Activated CD4-positive, alpha-beta T cell treated with anti-CD3 and anti-CD28 coated beads for 48 hours (primary cell): ENCODE data around the gene TTC28.

Experiments
- DNase-seq: peaks from one replicate; pipeline ENCODE4 v3.0.0-alpha.2; 2020

TTC28 gene

DNA sequence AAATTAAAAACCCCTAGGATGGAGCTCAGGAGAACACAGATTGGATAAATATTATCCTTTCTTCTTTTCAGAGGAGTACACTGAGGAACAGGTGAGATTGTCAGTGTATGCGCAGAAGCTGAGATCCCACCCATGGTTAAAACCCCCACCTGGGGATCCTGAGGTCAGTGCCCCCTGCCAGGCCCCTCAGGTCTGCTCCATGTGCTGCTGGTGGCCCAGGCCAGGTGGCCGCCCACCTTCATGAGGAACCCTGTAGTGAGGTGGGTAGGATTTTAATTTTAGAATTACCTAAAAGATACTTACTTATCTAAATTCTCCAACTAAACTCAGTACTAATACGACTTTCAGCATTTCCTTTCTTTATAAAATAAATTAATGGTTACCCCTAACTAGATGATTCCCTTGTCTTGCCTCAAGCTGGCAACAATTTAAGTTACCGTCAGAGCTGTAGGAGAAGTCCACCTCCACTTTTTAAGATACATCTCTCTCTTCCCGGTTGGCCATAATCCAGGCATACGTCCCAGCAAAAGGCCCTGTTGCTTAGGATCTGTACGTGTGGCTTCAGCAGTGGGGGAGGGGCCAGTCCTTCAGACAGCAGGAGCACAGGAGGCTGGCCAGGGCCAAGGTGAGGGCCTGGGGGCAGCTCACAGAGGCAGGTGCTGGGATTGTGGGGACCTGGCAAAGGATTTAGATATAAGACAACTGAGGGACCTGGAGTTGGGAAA lies 699.1 kb downstream of the TTC28 start:
- DNase-seq: no peak

DNA sequence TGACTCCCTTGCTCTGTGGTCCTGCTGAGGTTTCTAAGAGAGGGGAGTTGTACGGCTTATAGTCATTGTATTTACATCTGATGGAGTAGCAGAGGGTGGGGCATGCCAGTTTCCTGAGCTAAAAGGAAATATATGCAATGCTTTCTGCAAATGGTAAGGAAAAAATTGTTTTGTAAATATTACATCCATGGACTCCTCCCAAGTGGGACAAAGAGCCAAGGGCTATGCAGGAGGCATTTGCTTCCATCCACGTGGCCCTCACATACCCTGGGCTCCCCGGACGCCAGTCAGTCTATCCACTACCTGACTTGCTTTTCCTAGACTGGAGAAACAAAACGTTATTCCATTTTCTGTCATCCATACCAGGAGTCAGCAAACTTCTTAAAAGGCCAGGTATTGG lies 700.8 kb downstream of the TTC28 start:
- DNase-seq: no peak

DNA sequence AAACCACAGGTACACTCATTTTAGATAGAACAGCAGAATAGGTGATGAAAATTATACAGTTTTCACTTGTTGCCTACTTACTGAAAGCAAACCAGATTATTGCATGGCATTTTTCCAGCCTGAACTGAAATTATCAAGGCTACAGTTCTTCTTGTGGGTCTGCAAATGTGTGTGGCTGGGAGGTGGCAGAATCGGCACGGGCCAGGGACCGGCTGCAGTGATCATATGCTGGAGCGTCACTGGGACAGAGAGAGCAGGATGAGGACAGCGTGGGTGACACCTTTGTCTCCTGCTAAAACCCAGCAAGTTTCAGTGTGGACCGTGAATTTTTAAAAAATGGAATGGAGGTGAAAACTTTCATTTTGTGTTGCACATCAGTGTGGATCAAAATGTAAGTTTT lies 701.3 kb downstream of the TTC28 start:
- no peak for DNase-seq

DNA sequence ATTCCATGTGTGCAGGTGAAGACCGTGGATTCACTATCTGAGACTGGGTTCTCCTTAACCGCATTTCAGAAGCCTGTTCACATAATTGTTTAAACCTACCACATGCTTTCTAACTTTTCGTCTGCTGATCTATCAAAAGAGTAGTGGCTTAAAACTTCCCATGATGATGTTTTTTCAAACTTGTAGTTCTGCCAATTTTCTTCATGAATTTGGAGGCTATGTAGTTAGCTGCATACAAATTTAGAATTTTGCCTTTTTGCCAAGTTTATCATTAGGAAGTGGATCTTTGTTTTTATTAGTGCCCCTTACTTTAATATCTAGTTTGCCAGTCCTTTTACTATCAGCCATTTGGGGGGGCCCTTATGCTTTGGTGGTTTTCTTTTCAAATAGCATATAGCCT lies 703.1 kb downstream of the TTC28 start:
- no peak for DNase-seq

DNA sequence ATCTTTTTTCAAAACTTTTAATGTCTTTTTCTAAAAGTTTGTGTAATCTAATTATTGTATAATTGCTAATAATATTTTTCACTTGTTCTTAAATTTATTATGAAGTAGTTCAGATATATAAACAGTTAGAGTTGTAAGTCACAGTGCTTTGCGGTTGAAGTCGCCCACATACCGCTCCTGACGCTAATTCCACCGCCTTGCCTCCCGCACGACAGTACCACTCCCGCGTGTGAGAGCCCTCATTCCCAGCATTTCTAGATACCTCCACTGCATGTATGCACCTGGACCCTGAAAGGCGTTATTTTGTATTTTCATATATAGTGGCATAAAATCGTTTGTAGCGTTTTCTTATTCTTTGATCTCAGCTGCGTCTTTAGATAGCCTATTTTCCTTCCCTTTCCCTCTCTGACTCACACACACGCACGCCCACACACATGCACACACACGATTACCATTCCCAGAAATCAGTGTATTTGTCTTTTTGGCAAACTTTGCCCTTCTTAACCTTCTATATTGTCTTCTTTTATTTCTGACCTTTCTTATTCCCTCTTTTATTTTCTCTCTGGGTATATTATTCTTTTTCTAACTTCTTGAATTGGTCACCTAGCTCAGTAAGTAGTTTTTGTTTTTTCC lies 704.1 kb downstream of the TTC28 start:
- DNase-seq: no peak

DNA sequence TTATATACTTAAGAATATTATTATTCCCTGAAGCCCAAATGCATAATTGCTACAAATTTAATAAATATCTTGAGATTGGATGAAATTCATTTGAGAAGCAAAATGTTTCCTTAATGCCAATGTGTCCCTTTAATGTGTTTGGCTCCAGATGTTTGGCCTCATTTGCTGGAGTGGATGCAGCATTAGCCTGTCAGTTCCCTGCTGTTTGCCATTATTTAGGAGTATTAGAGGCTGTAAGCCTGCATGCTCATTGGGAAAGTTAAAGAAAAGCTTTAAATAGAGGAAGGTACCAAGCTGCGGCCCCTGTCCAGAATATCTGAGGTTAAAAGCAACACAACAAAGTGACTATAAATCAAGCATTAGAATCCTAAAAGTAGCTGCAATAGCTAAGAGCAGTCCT lies 705.8 kb downstream of the TTC28 start:
- no peak for DNase-seq

DNA sequence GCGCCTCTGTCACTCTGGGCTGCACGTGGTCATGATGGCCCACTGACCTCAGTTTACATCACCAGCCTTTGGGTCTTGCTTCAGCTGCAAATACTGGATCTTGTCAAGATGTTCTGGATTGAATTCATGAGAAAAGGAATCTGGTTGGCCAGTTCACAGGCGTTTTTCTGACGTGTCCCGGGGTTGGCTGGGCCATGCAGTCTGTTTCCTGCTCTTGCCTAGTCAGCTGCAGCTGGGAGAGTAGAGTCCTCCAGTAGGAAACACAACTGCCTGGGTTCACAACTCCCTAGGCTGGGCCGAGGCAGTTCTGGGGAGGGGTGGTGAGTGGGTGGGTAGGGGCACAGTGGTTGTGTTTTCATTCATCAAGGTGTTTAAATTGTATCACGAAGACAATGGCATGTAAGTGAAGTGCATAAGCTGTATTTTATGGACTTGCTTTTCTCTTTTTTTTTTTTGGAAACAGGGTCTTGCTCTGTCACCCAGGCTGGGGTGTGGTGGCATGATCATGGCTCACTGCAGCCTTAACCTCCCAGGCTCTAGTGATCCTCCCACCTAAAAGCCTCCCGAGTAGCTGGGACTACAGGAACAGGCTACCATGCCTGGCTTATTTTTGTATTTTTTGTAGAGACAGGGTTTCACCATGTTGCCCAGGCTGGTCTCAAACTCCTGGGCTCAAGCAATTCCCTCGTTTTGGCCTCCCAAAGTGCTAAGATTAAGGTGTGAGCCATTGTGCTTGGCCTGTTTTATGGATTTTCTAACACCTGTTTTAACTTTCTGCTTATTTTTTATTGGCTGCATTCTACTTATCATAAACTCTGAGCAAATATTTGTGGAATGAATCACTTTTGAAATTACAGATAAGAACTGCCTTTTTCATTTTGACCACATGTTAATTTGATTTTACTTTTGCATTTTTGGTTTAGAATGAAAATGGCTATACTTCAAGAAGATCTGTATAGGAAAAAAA lies 706.6 kb downstream of the TTC28 start:
- no peak for DNase-seq

DNA sequence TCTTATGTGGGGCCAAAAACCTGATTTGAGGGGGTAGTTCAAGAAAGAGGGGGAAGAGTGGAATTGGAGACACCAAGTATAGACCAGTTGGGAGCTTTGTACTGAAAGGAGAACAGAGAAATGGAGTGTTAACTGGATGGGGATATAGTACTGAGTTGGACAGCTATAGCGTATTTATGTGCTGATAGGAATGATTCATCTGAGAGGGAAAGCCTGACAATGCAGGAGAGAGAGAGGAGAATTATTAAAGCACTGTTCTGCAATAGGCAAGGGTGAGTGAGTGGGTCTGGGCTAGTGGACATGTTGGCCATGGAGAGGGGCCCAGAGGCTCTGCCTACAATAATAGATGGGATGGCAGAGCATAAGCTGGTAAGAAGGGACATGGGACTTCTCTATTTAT lies 707.7 kb downstream of the TTC28 start:
- no peak for DNase-seq

DNA sequence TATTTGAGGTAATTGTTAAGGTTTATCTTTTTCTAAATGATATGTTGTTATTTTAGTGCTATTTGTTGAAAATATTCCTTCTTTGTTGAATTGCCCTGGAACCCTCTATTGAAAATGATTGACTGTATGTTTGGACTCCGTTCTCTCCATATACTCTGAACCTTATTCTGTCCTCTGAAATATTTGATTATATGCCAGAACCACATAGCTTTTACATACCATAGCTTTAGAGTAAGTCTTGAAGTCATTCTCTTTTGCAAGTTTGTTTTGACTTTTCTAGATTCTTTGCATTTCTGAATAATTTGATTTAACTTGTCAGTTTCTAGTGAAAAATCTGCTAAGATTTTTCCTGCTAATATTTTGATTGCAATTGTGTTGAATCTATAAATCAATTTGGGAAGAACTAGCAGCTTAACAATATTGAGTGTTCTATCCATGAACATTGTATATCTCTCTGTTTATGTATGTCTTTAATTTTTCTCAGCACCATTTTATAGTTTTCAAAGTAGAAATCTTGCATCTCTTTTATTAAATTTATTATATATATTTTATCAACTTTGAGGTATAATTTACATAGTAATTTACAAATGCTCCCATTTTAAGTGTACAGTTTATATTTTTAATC lies 708.9 kb downstream of the TTC28 start:
- no peak for DNase-seq

DNA sequence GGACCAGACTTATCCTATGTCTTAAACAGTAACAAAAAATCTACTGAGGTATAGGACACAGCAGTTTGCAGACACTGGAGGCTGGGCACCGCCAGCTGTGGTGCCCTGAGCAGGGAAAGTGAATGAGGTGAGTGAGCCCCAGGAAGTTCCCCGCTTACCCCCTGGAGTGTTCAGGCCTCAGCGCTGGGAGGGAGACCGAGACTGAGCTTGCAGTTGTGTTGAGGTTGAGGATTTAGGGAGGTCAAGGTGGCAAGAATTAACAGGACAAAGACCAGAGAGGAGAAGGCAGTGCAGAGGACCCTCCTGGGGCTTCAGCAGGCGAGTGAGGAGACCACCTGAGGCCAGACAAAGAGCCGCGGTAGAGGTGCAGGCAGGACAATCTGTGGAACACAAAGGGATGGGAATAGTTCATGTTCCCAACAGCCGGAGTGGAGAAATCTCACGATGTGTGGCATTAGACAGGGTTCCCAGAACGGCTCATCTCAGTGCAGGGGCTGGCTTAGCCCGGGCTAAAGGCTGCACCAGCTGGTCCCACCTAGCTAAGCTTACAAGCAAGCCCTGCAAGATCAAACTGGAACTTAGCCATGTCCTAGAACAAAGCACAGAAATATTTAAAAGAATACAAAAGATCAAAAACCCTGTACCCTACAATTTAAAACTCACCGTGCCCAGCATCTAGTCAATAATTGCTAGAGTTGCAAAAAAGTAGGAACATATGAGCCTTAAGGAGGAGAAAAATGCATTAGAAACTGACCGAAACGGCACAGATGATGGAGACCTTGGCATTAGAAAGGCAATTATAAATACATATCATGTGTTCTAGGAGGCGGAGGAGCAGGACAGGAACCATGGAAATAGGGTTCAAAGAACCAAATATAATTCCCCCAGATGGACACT lies 713.2 kb downstream of the TTC28 start:
- no peak for DNase-seq

DNA sequence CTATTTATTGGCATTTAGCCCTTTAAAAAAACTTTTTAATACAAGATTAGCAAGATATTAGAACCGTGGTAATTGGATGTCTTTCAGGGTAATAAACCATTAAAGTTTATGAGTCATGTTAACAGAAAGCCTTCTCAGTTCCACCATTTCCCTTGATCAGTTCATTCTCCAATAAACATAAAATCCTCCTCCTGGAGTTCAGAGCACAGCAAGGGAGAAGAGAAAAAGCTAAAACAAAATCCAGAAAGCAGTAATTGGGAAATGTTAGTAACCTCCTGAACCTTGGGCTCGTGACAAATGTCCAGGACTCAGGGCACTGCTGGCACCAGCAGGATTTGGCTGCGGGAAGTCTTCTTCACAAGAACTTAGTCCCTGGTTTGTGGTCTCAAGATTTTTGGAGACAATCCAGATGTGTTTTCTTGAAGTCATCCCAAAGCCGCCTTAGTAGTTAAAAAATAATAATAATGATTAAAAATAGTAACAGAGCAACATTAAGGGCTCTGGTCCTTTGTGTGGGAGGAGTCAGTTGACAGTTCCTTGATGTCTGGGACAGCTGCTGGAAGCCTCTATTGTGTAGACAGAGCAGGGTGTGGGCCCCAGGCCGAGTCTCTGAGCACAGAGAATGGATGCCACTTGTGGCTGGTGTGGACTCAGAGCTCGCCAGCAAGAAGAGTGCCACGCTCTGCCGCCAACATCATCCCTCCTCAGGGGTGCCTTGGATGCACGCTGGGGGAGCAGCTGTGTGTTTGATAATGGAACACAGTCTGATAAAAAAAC lies 717.2 kb downstream of the TTC28 start:
- no peak for DNase-seq

DNA sequence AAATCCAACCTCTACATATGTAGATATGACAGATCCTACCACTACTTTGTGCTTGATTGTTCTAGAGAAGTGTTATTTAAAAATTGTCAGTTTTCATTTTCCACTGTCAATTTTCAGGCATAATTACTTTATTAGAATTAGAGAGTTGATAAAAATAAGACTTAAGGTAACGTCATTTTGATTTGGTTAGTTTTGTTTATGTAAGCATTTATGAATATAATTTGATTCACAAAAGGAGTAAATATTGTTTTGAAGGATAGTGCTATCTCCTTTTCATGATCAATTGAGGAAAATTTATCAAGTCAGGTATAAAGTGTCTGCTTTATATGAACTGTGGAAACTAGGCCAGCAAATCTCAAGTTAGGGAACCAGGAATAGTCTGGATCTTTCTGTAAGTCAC lies 718.0 kb downstream of the TTC28 start:
- no peak for DNase-seq

DNA sequence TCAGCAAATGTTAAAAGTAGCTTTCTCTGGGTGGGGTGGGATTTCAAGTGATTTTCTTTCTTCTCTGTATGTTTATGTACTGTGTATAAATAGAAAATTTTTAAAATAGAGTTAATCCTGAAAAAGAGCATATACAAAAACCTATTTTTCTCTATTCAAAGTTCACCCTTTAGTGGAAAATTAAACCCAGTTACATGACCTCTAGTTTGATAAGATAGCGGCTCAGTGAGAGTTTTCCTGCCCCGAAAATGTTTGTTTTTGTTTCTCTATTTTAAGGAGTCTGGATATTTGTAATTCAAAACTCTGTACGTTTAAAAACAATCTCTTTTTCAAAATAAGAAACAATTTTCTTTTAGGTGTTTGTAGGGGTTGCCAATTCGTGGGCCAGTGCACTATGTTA lies 718.5 kb downstream of the TTC28 start:
- DNase-seq: no peak

DNA sequence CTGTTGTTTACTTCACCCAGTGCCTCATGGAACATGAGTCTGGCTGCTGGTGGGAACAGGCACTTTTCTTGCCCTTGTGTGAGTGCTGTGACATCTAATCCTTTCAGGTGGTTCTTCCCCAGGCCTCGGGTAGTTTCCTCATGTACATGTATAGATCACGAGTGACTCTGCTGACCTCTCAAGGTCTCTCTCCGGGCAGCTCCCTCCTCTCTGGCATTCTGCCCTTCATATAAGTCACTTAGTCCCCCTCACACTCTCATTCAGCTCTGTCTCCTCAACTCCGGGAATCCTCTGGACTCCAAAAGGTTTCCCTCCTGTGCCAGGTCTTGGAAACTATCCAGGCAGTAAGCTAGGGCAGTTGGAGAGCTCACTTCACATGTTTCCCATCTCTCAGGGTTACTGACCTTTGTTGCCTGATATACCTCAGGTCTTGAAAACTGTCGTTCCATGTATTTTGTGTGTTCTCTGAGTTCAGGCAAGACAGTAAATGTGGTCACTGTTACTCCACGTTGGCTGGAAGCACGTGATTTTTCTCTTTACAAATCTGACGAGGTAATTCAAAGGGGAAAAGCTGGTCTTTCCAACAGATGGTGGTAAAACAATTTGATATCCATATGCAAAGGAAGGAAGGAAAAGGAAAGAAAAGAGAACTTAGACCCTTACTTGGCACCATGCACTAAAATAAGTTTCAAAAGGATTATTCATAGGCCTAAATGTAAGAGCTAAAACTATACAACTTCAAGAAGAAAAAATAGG lies 720.1 kb downstream of the TTC28 start:
- no peak for DNase-seq

DNA sequence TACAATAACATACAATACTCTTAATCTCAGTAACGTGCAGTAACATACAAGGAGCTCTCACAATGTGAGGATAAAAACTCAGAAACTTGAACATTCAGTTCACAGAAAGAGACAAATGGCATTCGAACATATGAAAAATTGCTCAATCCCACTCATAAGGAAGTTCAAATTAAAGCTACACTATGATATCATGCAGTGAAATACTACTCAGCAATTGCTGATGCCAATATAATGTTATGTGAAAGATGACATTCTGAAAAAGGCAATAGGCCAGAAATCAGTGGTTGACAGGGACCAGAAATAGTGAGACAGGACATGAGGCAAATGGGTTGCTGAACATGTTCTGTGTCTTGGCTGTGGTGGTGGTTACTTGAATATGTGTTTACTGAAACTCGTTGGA lies 726.9 kb downstream of the TTC28 start:
- DNase-seq: no peak

DNA sequence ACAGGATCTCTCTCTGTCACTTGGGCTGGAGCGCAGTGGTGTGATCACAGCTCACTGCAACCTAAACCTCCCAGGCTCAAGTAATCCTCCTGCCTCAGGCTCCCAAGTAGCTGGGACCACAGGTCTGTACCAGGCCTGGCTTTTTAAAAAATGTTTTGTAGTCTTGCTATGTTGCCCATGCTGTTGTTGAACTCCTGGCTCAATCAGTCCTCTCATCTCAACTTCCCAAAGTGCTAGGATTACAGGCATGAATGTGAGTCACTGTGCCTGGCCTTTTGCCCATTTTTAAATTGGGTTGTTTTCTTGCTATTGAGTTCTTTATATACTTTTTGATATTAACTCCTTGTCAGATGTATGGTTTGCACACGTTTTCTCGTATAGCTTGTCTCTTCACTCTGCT lies 727.5 kb downstream of the TTC28 start:
- DNase-seq: no peak

DNA sequence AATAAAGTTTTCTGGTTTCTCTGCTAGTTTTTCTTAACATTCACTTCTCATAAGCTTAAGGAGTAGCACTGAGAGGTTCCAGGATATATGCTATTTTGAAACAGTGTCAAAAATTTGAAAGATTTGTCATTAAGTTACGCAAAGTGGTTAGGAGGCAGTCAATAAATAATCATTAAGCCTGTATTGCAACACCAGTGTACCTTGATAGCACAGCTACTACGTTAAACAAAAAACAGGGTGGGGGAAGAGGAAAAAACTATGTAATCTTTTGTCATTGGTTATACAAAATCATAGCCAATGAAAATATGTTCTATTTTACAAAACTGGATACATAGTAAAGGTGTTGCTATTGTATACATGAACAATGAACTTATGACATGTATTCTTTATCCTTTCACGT lies 730.2 kb downstream of the TTC28 start:
- DNase-seq: no peak

DNA sequence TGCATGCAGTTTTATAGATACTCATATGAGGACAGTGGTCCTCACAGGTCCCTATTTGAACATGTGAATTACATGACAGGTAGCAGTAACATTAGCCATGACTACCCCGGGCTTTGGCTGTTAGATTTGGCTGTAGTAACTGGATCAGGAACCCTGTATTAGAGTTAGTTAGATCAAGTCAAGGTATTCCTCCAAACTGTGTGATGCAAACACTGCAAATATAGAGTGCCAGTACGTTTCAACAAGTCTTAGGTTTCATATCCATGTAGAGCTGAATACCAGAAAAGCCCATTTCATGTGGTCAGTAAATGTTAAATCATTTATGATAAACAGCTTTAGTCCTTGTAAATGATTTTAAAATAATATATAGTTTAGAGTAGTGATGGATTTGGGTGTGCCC lies 731.1 kb downstream of the TTC28 start:
- DNase-seq: no peak

DNA sequence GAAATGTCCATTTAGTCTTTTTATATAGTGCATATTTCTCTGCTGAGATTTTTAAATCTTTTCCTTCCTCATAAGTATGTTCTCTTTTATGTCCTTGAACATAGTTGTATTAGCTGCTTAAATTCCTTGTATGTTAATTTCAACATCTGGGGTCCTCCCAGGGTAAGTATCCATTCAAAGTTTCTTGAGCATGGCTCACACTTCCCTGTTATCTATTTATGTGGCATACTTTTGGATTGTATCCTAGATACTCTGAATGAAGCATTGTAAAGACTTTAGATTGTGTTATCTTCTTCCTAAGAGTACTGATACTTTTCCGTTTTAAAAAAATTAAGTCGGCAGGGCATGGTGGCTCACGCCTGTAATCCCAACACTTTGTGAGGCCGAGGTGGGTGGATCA lies 732.2 kb downstream of the TTC28 start:
- no peak for DNase-seq

DNA sequence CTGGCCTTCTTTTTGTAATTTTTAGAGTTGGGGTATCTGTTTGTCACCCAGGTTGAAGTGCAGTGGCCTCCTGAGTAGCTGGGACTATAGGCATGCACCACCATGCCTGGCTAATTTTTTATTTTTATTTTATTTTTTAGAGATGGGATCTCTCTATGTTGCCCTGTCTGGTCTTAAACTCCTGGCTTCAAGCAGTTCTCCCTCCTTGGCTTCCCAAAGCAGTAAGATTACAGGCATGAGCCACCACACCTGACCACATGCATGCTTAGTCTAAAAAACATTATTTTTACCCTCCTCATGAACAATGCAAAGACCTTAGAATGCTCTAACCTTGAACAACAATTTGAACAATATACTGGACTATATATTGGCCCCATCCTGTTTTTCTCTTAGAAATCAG lies 738.5 kb downstream of the TTC28 start:
- no peak for DNase-seq

DNA sequence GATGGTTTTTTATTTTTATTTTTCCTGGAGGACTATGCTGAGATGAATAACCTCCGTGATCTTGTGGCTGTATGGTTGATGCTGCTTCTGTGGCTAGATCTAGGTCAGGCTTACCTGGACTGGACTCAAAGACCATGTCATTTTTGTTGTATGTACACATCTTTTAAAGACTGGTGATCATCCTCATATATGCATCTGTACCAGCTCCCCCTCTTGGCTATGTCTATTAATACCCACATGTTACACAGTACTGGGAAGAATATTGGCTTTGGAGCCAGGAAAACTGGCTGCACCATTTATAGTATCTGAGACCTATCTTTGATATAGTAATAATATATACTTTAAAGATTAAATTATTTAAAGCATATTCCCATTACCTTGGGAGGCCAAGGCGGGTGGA lies 742.2 kb downstream of the TTC28 start:
- no peak for DNase-seq
